ENCODE measurements around the gene CEP104.
A peak's percentile ranks its signal among the peaks of the same experiment; 100 is the strongest.

Gene CEP104

DNA sequence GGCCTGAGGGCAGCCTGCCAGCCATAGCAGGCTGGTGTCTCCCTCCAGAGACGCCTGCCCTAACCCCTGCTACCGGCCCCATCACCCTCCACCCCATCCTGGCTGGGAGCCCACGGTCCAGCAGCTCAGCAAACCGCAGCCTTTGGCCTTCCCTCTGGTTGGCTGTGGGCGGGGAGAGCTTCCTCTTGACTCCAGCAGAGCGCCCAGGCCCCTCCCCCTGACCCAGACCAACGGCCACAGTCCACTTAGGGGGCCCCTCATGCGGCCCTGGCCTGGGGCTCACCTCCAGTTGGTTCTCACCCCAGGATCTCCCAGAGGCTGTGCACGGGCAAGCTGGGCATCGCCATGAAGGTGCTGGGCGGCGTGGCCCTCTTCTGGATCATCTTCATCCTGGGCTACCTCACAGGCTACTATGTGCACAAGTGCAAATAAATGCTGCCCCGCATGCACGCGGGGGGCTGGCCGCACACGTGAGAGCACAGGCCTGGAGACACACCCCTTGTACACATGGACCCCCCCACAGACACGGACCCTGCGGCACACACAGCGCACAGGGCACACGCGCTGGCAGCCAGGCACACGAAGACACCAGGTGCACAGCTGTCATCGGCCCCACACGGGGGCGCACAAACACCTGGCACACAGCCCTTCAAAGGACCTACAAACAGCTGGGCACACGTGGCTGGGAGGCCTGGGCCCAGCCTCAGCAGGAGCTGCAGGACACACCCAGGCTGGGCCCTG, 81.4 kb downstream of the CEP104 start:
- peak; percentile 63 for DNase-seq

DNA sequence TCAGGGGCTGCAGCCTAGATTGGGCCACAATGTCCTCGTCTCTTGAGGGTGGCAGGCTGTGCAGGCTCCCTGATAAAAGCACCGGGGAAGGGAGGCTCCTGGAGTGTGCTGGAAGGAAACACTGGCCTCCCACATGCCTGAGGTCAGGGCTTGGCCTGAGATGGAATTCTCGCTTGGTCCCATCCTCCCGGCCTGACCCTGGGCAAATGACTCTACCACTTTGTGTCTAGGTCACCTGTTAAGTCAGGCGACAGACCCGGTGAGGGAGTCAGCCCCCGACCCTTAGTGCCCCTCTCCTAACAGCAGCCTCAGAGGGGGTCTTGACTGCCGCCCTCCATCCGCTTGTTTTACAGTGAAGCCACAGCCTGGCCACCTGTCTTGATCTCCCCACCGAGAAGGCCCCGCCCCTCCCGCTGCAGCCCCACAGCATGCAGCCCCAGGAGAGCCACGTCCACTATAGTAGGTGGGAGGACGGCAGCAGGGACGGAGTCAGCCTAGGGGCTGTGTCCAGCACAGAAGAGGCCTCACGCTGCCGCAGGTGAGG, 82.0 kb downstream of the CEP104 start:
- no peak for DNase-seq

DNA sequence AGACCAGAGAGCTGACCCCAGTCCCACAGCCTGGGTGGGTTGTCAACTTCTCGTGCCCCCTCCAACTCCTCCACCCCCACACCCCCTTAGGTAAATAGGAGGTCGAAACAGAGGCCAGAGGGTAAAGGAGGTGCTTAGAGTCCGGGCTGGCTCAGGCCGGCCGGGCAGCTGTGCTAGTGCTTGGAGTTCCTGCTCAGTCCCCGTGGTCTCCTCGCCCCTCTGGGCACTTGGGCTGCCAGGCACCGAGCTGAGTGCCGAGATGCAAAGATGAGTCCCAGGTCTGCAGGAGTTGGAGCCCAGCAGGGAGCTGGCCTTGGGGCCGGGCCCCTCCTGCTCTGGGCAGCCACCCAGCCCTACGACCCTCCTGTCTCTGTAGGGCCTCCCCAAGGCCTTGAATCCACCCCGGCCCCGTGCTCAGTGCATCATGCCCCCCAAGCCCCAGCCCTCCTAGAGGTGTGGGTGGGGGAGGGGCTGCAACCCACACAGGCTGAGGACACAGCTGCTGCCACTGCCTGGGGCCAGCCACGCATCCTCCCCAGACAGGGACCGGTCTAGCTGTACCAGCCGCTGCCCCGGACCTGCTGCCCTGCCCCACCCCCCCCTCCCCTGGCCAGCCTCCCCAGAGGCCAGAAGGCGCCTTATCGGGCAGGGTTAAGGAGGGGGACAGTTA, 82.6 kb downstream of the CEP104 start:
- DNase-seq: no peak

DNA sequence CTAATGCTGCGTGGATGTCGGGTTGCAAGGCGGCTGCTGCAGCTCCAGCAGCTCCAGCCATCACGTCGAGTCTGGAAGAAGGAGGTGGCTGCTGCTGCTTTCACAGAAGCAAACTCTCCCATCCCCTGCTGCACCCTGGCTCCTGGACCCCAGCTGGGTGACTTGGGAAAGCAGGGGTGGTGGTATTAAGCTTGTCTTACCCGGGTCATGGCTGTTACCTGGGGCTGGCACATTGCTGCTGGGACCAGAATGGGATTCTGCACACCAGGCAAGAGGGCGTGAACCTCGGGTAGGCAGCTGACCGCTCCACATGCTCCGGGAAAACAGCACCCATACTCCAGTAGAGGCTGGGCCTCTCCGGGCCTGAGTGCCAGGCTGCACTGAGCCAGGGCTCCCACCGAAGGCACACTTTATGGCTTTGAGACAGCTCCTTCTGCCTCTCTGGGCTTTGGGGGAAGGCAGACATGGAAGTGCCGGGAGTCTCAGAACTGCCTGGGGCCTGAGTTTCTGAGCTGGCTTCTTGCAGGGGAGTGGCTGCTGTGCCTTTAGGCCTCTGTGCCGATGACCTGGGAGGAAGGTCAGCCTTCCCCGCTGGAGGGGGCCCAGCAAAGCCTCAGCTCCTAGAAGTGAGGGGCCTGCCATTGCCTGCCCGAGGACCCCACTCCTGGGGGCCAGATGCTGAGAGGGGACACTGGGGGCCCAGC, 83.3 kb downstream of the CEP104 start:
- no peak for DNase-seq

DNA sequence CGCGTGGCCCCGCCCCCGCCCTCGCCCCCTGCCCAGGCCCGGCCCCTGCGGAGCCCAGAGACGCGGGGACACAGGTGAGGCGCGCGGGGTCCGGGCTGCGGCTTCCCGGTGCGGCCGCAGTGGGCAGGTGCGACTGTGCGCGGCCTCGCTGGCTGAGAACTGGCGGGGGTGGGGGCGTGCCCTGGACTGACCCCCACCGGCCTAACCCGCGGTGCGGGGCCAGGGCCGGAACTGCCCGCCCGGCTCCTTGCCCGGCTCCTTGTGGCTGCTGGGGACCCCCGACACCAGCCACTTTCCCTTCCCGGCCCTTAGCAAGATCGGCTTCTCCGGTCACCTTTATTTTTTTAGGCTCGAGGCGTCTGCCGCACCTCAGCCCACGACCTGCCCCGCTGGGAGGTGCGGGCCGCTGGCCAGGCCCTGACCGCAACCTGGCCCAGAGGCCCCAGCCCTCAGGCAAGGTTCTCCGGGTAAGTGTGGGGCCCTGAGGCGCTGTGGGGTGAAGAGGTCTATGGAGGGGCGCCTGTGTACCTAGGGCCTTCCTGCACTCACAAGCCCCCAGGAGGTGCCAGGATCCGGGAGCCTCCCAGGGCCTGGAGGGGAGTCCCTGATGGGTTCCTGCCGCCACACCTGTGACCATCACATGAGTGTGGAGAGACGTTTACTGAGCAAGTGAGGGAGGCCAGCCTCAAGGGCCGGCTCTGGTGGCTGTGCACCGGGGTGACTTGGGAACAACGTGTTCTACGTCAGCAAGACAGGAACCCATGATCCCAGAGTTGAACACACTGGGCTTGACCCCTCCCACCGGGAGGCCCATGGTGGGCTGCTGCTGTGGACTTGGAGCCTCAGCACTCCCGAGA, 84.1 kb downstream of the CEP104 start, which contains the start of gene SMIM1:
Gene SMIM1 (plus strand): TSS at position 35 of the 857 bp plus-strand sequence. CDS start 2,625 bp downstream, outside the sequence.
- DNase-seq: no peak

DNA sequence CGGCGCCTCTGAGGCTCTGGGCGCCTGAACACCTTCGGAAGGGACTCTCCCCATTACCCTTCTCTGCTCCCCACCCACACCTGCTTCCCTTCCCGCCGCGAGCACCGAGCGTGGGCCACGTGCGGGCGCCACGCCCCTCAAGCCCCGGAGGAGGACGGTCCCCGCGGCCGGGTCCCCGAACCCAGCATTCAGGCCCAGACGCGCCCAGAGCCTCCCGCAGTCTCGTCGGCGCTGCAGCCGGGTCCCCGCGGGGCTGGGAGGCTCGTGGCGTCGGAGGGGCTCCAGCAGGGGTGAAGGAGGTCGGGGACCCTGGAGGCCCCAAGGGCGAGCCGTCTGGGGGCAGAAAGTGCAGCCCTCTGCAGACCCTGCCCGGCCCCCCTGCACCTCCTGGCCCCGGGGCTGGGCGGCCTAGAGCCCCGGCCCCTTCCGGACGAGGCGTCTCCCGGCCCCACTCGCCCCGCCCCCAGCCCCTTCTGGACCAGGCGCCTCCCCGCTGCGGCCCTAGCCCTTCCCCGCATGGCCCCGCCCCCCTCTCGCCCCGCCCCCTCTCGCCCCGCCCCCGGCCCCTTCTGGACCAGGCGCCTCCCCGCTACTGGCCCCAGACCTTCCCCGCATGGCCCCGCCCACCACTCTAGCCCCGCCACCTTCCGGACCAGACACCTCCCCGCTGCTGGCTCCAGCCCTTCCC, 84.8 kb downstream of the CEP104 start:
- peak; percentile 79 for DNase-seq

DNA sequence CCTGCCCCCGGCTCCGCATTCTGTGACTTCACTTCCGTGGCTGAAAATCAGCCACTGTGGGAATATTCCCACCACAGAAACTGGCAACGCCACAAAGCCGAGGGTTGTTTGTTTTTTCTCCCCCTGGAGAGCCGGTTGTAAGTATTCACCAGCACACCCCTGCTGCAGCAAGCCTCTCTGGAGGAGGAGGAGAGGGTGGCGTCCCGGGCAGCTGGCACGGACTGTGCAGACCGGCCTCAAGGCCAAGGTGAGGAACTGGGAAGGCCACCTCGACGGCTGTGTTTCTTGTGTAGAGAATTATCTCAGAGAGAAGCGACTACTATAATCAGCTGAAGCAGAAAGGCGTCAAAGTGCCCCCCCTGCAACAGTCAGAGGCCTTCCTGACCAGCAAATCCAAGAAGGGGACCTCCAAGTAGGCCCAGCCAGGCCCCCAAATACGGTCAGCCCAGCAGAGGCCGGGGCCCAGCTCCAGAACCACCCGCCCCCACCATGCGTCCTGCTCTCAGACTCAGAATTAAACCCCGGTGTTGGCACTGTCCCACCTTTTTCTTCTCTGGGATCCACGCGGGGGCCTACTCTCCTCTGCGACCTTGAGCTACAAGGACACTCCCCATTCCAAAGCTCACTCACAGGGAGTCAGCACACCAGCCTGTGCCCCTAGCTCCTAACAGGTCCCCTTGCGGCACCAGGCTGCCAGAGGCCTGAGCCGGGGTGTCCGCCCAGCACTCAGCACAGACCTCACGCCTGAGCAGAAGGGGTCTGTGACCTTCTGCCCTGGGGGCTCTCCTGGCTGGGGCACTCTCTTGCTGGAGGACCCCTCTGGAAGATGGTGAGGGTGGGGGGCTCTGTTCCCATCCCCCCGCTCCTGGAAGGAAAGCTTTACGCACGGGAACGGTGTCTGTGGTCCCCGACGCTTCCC, 85.6 kb downstream of the CEP104 start:
- no peak for DNase-seq

DNA sequence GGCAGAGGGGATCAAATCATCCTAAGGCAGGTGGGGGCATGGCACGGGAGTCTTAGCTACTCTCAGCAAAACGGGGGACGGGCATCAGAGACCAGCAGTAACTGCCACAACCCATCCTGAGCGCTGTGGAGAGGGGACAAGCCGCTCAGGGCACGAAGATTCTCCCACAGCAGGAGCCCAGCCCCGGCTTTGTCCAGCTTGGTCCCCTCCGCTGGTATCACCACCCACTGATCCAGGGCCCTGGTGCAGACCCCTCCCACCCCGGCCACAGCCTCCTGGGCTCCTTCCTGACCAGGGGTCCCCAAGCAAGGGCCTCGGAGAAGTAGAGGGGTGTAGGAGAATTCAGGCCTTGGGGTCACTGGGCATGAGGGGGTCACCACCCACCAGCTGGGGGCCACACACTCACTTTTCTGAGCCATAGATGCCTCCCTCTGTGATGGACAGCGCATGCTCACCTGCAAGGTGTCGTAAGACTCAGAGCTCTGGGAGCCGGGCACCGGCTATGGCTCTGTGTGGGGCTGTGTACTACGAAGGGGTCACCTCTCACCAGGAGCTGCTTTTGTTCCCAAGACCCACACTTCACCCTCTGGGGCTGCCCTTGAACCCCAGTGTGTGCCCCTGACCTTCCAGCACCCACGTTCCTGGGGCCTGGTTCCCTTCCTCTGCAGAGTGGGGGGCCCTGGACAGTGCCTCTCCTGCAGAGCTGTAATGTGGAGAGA, 86.8 kb downstream of the CEP104 start:
- no peak for DNase-seq

DNA sequence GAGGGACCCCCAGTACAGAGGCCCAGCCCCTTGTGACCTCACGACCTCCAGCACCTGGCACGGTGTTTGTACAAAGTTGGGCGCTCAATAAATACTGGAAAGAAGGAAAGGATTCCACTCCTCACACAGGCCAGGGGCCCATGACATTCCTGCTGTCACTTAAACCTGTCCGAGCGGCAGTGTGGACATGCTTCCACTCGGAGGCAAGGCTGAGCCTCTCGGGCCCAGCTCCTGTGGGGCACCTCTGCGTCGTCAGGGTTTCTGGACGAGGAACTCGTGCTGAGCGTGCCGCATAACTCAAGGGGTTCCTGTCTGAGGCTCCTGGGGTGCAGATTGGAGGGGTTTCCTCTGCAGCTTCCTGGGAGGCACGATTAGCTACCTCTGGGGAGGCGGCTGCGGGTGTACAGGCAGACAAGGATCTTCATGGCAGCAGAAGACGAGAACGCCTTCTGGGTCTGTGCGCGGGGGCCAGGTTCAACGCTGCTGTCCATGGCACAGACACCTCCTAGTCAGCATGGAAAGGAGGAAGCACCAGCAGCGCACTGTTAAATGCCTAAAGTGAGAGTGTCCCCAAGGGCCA, 88.1 kb downstream of the CEP104 start:
- DNase-seq: no peak

DNA sequence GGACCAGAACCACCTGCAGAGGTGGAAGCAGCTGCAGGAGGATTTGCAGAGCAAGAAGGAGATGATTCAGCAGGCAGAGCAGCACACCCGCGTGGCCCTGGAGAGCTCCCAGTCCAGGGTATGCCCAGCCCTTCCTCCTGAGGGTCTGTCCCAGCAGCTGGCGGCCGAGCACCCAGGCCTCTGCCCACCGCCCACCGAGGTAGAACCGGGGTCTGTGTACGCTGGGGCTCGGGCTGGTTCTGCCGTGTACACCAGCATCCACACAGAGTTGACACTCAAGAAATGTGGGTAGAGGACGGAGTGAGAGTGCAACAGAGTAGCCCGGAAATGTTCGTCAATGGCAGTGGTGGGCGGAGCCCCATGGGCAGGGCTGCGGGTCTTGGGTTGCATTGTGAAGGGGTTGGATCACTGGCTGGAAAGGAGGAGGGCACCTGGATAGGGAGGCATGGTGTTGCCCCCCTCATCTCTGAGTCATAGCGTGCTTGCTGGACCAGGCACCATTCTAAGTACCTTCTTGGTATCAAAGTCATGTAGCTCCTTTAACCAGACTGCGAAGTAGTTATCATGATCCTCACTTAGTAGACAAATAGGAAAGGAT, 89.6 kb downstream of the CEP104 start:
- no peak for DNase-seq

DNA sequence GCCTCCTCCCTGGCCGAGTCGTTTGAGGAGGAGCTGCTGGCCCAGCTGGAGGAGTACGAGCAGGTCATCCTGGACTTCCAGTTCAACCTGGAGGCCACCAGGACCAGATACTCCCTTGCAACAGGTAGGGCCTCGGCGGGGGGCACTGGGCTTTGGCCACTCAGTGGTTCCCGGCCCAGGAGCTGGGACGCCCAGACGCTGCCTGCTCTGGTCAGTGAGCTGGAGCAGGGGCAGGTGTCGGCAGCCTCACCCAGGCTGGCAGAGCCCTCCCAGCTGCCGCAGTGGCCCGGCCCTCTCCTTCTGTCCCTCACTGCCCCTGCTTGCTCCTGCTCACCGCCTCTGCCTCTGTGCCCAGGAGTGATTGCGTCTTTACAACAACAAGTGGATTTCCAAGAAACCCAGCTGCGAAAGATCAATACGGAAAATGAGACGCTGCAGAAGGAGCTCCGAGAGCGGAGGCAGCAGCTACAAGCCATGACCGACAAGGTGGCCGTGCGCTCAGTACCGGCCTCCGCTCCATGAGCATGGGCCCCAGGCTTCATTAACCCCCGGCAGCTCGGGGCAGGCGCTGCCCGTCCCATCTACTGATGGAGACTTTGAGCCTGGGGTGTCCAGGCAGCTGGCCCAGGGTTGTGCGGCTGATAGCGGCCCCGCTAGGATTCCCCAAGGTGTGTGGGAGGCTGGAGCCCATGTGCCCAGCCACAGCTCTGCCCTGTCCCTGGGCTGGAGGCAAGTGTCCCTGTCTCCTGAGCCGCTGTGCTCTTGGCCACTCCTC, 93.5 kb downstream of the CEP104 start:
- DNase-seq: no peak

DNA sequence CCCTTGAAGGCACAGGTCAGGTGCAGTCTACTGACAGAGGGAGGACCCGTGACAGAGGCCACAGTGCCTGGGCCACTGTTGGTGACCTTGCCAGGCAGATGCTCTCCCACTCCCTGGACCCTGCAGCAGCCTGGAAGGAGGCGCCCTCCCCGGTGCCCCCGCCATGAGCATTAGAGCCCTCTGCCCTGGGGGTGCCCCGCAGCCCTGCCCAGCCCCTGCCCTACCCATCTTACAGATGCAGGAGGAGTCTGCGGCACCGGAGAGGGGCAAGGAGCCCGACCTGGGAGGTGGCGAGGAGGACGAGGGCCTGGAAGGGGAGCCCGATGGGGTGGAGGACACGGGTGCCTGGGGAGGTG, 94.2 kb downstream of the CEP104 start:
- no peak for DNase-seq

DNA sequence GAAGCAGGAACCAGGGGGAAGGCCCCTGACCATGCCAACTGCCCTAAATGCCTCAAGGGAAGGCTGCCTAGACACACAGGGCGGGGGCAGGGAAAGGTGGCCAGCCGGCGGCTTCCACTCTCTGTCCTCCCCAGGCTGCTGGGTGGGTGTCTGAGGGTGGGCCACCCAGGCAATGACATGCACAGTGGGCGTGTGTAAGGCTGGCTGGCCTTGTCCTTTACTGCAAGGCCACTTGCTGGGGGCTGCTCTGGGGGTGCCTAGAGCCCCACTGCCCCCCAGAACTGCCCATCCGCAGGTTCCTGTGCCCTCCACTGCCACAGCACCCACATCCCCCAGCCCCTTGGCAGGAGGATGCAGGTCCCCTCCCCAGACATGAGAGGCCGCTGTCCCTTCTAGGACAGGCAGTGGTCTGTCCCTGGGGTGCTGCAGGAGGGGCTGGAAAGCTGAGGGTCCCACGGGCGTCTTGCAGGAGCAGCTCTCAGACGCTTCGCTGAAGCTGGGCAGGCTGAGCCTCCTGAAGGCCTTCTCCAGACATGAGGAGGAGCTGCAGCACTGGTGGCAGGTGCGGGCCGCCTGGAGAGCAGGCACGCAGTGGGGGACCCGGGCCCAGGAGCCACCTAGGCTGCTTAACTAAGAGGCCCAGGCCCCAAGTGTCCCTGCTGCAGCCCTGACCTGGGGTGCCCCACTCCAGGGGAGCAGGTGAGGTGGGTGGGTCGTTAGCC, 94.7 kb downstream of the CEP104 start:
- DNase-seq: no peak
